Loucy (cell line): ENCODE data around the gene DNAH8.

ENCODE experiments used
- H2AFZ ChIP-seq: fragments of 200-600 bp; sonication (generic); 2 replicates; pipeline ENCODE4 v1.6.0; 2016; ENCODE audit warnings: antibody characterized with exemption, mild to moderate bottlenecking, low read length, moderate library complexity
- H3F3A ChIP-seq: fragments of 200-600 bp; 2 replicates; pipeline ENCODE4 v1.6.0; 2016; ENCODE audit warnings: antibody characterized with exemption, low read depth, mild to moderate bottlenecking
- H3K27me3 ChIP-seq: fragments of 200-600 bp; sonication (generic); 2 replicates; pipeline ENCODE4 v1.6.1; 2014; ENCODE audit warnings: low read length, mild to moderate bottlenecking; ENCODE audit not compliant: insufficient read depth, poor library complexity, severe bottlenecking
- H3K36me3 ChIP-seq: fragments of 200-600 bp; sonication (generic); 2 replicates; pipeline ENCODE4 v1.6.1; 2016; ENCODE audit warnings: low read length; ENCODE audit not compliant: insufficient read depth
- H3K4me1 ChIP-seq: fragments of 200-600 bp; sonication (generic); 2 replicates; pipeline ENCODE4 v1.5.1; 2014; ENCODE audit warnings: low read length, mild to moderate bottlenecking; ENCODE audit not compliant: insufficient read depth, poor library complexity, severe bottlenecking
- H3K4me2 ChIP-seq: fragments of 200-600 bp; sonication (generic); 2 replicates; pipeline ENCODE4 v1.6.0; 2014; ENCODE audit warnings: antibody characterized with exemption, low read length, low read depth, mild to moderate bottlenecking; ENCODE audit not compliant: poor library complexity, severe bottlenecking
- H3K4me3 ChIP-seq: fragments of 200-600 bp; sonication (generic); 2 replicates; pipeline ENCODE4 v1.5.1; 2014; ENCODE audit warnings: low read length, mild to moderate bottlenecking, mixed read lengths; ENCODE audit not compliant: poor library complexity, severe bottlenecking
- H3K79me2 ChIP-seq: fragments of 200-600 bp; sonication (generic); 2 replicates; pipeline ENCODE4 v1.6.1; 2014; ENCODE audit warnings: low read length; ENCODE audit not compliant: insufficient read depth
- H3K9ac ChIP-seq: fragments of 200-600 bp; sonication (generic); 2 replicates; pipeline ENCODE4 v1.6.0; 2014; ENCODE audit warnings: mild to moderate bottlenecking, low read depth, low read length, moderate library complexity; ENCODE audit not compliant: poor library complexity, severe bottlenecking
- H3K9me2 ChIP-seq: fragments of 200-600 bp; sonication (generic); replicated peaks from 2 replicates; pipeline ENCODE4 v1.6.1; 2016; ENCODE audit warnings: low read depth, low read length, mixed read lengths
- H3K9me3 ChIP-seq: fragments of 200-600 bp; sonication (generic); 2 replicates; pipeline ENCODE4 v1.6.1; 2014; ENCODE audit warnings: mild to moderate bottlenecking, antibody characterized with exemption, low read length, low read depth; ENCODE audit not compliant: insufficient read depth
- H4K20me1 ChIP-seq: fragments of 200-600 bp; sonication (generic); 2 replicates; pipeline ENCODE4 v1.6.0; 2014; ENCODE audit warnings: antibody characterized with exemption, low read length, mild to moderate bottlenecking; ENCODE audit not compliant: insufficient read depth, poor library complexity, severe bottlenecking
- CTCF ChIP-seq: fragments of 200-600 bp; sonication (generic); conservative IDR thresholded peaks from 2 replicates; pipeline ENCODE4 v1.5.1; 2014; ENCODE audit warnings: mild to moderate bottlenecking, antibody characterized with exemption, low read length
- EZH2phosphoT487 ChIP-seq: fragments of 200-600 bp; IDR thresholded peaks from 2 replicates; pipeline ENCODE4 v1.6.1; 2018; ENCODE audit warnings: antibody characterized with exemption, mild to moderate bottlenecking, moderate library complexity, borderline replicate concordance

The DNAH8 gene

GRCh38 chr6:39061588-39061987 is 346.5 kb downstream of the DNAH8 start:
- H3K9ac ChIP-seq = no peak overlapping the region
- H3K4me3 ChIP-seq = no peak overlapping the region
- no peaks in the 10 kb centered on the region for H4K20me1 ChIP-seq
- H2AFZ ChIP-seq = no peak overlapping the region
- H3K4me2 ChIP-seq = no peak overlapping the region
- H3K4me1 ChIP-seq = peaks cover 44% of the 10 kb centered on the region
- H3K9me3 ChIP-seq = no peaks in the 10 kb centered on the region
- H3F3A ChIP-seq = no peaks in the 10 kb centered on the region
- H3K79me2 ChIP-seq = no peaks in the 10 kb centered on the region
- no peaks in the 10 kb centered on the region for H3K9me2 ChIP-seq
- no peak for TF ChIP-seq EZH2phosphoT487
- no peak for TF ChIP-seq CTCF
- no peaks in the 10 kb centered on the region for H3K27me3 ChIP-seq
- no peaks in the 10 kb centered on the region for H3K36me3 ChIP-seq

DNA sequence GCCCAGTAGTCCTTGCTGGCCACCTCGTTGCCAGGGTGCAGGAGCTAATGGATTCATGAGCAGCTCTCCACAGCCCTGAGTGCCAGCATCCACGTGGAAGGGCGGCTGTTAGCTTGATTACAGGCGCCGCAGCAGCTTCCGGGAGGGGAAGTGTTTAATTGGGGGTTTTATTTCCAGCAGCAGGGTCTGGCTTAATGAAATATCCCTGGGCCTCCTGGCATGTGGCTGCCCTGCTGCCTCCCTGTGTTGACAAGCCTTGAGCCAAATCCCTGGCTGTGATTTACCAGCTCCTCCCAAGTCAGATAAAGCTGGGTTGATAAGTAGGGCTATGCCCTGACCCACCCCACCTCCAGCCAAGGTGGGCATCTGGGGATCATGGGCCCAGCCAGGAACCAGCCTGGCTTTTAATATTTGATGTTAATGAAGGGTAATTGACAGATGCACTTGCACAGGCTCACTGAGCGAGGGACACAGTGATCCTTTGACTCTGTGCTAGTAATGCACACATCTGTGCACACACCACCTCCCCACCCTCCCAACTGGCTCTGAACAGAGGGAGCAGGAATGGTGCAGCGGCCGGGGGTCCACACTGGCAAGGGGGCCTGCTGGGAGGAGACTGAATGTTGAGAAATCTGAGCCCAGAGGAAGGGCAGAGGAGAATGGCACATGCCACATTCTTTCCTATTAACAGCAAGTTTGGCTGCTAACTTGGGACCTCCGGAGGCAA is 347.1 kb downstream of the DNAH8 start:
- Histone ChIP-seq H3K36me3 (no peaks in the 10 kb centered on the region), H3K27me3 (no peaks in the 10 kb centered on the region), H3K4me1 (peaks cover 43% of the 10 kb centered on the region), H3K4me2 (no peak overlapping the region), H3K4me3 (no peak overlapping the region), H2AFZ (no peak overlapping the region), H3K9me3 (no peaks in the 10 kb centered on the region), H3K9me2 (no peaks in the 10 kb centered on the region), H3K9ac (no peak overlapping the region), H4K20me1 (no peaks in the 10 kb centered on the region), H3K79me2 (no peaks in the 10 kb centered on the region), H3F3A (no peaks in the 10 kb centered on the region)
- TF ChIP-seq CTCF = no peak
- no peak for TF ChIP-seq EZH2phosphoT487

GRCh38 chr6:39063526-39063925 is 348.4 kb downstream of the DNAH8 start:
- no peak overlapping the region for H3K4me3 ChIP-seq
- no peak overlapping the region for H3K4me2 ChIP-seq
- TF ChIP-seq CTCF (no peak), EZH2phosphoT487 (no peak)
- no peaks in the 10 kb centered on the region for H3K9me2 ChIP-seq
- H3K79me2 ChIP-seq = no peaks in the 10 kb centered on the region
- H3K9ac ChIP-seq = no peak overlapping the region
- H4K20me1 ChIP-seq = no peaks in the 10 kb centered on the region
- H3F3A ChIP-seq = no peaks in the 10 kb centered on the region
- H3K27me3 ChIP-seq = no peaks in the 10 kb centered on the region
- H2AFZ ChIP-seq = no peak overlapping the region
- no peaks in the 10 kb centered on the region for H3K36me3 ChIP-seq
- H3K4me1 ChIP-seq = peaks cover 31% of the 10 kb centered on the region
- no peaks in the 10 kb centered on the region for H3K9me3 ChIP-seq
